HG03064 (cell line): Measurements from ENCODE around the gene SNX24.
"Not testable (repeated sequence)": the region's sequence is repeated elsewhere in the genome, so short reads cannot be mapped to it uniquely, and the experiment has no call there.

ENCODE experiments used
- ATAC-seq: cut with Tn5 transposase; IDR thresholded peaks from one replicate; pipeline ENCODE4 v1.9.1; 2021; ENCODE audit warnings: low read depth; ENCODE audit not compliant: unreplicated experiment

SNX24 gene

GRCh38 chr5:122870219-122870856, 24.9 kb downstream of the SNX24 start:
- no peak for ATAC-seq

DNA sequence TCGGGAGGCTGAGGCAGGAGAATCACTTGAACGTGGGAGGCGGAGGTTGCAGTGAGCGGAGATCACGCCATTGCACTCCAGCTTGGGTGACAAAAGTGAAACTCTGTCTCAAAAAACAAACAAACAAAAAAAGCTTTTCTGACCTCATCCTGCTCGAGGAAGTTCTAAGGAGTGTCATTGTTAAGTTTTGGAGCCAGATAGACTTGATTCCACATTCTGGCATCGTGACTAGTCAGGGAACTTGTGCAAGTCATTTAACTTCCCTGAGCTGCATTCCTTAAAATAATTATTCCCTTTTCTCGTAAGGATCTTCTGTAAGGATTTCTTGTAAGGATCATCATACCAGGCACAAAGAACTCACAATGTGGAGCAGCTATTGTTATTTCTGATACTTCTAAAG, 26.2 kb downstream of the SNX24 start:
- ATAC-seq = no peak

DNA sequence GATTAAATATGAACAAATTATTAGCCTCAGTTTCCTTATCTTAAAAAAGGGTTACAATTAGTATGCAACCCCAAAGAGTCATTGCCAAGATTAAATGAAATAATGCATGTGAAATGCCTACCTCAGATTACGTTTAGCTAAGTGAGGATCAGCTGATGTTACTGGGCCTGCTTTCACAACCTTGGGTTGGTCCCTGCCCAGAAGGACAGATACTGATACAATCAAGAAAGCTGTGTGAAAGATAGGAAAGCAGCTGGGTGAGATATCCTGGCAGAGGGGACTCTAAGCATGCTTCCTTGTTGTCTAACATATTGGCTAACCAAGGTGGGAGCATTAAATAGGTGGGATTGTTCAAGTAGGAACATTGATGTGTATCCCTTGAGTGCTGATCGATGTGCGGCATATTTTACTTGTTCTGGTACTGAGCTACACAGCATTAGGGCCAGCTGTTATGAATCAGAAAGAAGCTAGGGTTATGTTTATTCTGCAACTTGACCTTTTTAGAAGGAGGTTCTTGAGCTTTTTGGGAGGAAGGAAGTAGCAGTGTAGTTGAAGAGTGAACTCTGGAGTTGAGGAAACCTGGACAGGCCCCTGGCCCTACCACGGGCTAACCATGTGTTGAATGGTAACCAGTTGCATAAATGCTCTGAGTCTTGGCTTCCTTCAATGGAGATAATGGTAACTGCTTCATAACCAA, 28.9 kb downstream of the SNX24 start:
- ATAC-seq = no peak

GRCh38 chr5:122877518-122877917, 32.1 kb downstream of the SNX24 start:
- ATAC-seq = no peak

DNA sequence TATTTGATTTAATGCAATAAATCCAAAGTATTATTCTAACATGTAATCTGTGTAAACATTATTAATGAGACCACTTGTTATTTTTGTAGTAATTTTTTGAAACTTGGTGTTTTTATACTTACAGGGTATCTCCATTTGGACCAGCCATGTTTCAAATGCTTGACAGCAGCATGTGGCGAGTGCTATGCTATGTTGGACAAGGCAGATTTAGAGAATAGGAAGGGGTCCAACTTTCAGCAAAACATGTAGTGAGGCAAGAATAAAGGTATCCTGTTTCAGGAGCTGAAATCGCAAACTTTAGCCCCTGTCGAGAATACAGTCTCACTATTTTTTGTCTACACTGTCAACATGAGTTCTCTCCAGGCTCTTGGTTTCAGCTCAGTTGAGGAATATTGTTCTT, 33.7 kb downstream of the SNX24 start:
- no peak for ATAC-seq

- no peak for ATAC-seq
Measured at GRCh38 chr5:122880170-122880689, 34.8 kb downstream of the SNX24 start.

DNA sequence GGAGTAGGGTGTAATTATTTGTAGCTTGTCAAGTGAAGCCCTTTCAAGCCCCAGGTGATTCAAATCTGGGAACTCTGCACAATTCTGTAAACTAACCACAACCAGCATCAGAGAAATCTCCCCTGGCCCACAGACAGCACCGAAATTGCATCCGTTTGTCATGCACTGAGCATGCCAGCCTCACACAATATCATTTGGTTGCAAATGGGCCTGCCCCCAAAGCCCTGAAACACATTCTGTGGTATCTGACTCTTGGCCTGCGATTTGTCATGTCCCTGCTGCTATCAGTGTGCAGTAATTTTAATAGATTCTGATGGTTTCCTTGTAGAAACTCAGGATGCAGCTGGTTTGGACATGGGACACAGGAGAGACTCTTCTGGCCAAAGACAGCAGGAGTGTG, 35.3 kb downstream of the SNX24 start:
- no peak for ATAC-seq

DNA sequence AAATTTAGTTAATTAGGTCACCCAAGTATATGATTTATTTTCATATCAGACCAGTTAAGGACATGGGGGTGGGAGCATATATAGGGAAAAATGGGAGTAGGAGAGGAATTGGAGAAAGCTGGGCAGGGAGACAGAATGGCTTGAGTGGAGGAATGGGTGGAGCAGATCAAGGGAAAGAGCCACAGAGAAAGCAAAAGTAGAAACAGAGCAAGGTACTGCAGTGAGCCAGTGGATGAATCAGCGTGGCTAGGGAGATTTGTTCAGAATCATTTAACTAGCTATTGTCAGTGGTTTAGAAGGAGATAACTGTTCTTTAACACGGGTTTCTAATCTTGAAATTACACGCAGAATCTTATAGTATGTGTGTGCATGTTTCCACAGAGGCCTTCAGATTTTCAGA, 37.4 kb downstream of the SNX24 start:
- no peak for ATAC-seq

DNA sequence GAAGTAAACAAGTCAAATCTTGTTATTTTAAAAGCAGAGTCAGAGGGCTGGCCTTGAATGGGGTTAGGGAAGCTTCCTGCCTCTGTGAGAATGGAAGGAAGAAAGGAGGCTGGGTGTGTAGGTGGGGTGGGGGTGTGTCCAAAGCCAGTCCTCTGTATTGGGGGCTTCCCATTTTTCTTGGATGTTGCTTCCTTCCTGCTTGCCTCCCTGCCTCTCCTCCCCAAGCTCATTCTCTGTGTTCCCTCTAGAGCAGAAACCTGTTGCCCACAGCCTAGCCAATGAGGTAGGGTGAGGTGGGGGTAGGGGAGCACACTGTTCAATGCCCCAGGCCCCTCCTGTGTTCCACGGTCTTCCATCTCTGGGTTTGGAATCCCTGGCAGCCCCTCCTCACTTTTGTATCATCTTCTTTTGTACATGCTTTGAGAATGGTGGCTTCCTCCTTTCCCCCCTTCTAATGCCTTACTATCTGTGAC, 39.7 kb downstream of the SNX24 start:
- ATAC-seq = no peak

- no peak for ATAC-seq
Measured at GRCh38 chr5:122885891-122886290, 40.5 kb downstream of the SNX24 start.

DNA sequence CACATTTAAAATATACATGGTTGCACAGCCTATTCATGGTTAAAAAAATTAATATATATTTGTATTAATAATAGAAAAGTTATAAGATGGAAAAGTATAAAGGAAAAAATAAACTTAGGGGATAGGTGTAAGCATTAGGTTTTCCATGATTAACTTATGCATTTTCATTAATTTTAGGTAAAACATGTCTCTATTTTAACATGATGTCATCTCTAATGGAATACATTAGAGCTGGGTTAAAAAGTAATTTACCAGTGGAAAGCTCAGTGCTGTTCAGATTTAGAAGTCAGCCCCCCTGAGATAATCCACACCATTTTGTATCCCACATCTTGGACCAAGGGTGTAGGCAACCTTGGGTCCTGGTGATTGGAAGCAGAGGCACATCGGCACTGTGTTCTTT, 49.7 kb downstream of the SNX24 start:
- no peak for ATAC-seq

DNA sequence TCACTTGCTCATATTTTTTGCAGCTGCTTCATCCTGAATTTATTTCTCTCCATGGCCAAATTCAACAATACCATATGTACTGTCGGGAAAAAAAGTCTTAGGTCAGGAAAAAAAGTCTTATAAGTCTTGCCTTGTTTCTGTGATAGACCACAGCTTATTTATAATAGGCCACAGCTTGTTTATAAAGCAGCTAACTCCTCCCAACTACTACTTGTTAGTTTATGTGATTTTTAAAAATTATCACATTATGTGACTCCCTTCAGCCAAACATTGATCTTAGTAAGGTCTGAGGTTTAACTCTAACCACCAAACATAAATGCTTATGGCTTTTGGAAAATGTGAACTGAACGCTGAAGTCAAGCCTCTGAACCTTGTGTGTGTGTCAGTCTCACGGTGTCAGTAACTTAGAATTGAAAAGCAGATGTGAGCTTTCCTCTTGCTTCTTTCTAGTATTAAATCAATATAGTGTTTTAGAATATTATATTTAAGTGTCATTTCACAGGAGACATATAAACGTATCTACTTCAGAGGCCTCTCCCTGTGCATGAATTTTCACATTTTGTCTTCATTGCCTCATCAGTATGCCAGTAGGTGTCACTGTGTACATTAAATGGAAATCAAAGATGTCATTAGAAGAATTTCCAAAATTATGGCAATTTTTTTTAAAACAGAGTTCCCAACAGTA, 51.3 kb downstream of the SNX24 start:
- no peak for ATAC-seq

GRCh38 chr5:122897283-122897602, 51.8 kb downstream of the SNX24 start:
- no peak for ATAC-seq

GRCh38 chr5:122901346-122901745, 55.9 kb downstream of the SNX24 start:
- no peak for ATAC-seq

GRCh38 chr5:122902263-122902662, 56.9 kb downstream of the SNX24 start:
- ATAC-seq = no peak

- ATAC-seq = no peak
Measured at GRCh38 chr5:122906768-122907167, 61.4 kb downstream of the SNX24 start.

- no peak for ATAC-seq
Measured at GRCh38 chr5:122907276-122907675, 61.9 kb downstream of the SNX24 start.

DNA sequence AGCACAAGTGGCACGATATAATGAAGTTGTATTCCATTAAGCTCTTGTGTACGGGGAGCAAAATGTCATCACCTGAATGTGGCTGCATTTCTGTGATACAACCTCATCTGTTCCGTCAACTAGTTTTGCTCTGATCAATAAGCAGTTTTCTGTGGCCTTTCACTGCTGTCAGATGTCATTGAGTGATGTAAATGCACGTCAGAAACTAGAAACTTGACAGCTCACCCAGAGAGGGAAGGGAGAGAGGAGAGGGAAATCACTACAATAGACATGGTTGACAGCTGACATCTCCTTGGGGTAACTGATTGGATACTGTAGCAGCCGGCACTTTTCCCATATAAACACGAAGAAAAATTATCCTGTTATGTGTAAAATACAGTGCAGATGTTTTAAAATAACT, 62.7 kb downstream of the SNX24 start:
- no peak for ATAC-seq

GRCh38 chr5:122908662-122909061, 63.2 kb downstream of the SNX24 start:
- ATAC-seq = no peak

DNA sequence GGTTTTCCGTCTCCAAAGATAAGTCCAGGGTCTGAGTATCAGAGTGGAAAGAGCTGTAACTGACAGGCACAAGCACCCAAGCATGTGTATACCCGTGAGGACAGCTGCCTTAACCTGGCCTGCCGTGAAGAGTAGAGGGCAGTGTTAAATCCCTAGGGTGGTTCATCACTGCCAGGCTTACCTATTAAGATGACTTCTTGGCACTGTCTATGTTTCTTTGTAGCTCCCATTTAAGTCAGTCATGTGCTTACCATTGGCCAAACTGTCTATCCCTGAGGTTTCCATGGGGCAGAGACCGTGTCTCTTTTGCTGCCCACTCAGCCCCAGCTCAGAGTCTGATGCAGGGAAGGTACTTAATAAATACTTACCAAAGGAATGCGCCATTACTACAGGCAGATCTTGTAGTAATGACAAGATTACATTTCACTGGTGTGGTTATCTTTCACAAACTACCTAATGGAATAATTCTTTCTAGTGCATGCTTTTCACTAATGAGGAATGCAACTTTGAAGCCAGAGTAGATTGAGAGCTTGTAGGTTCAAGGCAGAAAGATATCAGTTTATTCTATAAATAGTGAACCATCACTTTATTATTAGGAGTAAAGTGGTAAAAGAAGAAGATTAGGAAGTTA, 64.2 kb downstream of the SNX24 start:
- ATAC-seq = no peak

DNA sequence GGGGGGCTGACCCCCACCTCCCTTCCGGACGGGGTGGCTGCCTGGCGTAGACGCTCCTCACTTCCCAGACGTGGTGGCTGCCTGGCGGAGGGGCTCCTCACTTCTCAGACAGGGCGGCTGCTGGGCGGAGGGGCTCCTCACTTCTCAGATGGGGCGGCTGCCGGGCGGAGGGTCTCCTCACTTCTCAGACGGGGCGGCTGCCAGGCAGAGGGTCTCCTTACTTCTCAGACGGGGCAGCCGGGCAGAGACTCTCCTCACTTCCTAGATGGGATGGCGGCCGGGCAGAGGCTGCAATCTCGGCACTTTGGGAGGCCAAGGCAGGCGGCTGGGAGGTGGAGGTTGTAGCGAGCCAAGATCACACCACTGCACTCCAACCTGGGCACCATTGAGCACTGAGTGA, 68.0 kb downstream of the SNX24 start:
- not testable (repeated sequence) for ATAC-seq
